Right renal pelvis (tissue), 4 donors: ENCODE measurements around the gene JMJD1C. TPM values are rescaled to one million over a fixed set of nuclear protein-coding genes. Genes with fewer than 3 reads are reported as not detected.
"Not testable (repeated sequence)": the region's sequence is repeated elsewhere in the genome, so short reads cannot be mapped to it uniquely, and the experiment has no call there.

Experiments
- DNase-seq, 4 donors: peaks; one replicate each; pipeline ENCODE4 v3.0.0-alpha.2; 2013; ENCODE audit warnings: low read depth in 4 of 4, low spot score in 3 of 4, missing footprints in 1 of 4
- polyA plus RNA-seq, 4 donors: library from polyadenylated mRNA; unstranded; fragments of 120-200 nt; gene quantifications; one replicate each; pipeline ENCODE4 v1.2.1, GENCODE V29; 2013; ENCODE audit not compliant: insufficient read length in 4 of 4

JMJD1C gene
- polyA plus RNA-seq, 4 donors: 88.4 to 115 (median 112) TPM

DNA sequence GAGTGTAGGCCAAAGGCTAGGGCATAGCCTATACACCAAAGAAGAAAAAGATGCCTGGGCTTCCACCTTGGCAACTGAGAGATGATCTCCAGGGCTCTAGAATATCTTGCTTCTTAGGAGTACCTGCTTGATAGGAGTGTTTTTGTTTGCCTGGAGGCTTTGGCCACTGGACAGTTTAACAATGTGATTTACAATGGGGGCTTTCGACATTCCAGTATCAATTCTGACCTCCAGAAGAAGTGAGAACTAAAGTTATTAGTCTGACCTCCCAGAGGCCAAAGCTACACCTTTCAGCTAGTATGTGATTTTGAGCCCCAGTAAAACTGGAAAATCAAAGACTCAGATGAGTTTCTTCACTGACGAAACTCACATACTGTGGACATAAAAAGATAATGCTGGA, 96.1 kb downstream of the JMJD1C start:
- no peak for DNase-seq

- DNase-seq: no peak
Observed at GRCh38 chr10:63368365-63368764, 97.4 kb downstream of the JMJD1C start.

DNA sequence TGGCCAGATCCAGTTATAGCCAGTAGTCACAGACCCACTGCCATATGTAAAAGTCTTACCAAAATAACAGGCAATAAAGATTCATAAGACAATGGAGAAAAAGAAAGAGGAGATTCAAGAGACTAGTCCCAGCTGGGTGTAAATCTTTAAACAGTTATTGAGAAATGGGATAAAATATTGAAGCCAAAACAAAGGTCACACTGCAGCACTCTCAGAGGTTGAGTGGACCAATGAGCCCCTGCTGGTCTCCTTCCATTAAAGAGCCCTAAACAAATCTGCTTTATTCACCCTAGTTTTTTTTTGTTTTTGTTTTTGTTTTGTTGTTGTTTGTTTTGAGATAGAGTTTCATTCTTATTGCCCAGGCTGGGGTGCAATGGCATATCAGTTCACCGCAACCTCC, 98.8 kb downstream of the JMJD1C start:
- DNase-seq: no peak

GRCh38 chr10:63365976-63366765, 99.6 kb downstream of the JMJD1C start:
- no peak for DNase-seq

DNA sequence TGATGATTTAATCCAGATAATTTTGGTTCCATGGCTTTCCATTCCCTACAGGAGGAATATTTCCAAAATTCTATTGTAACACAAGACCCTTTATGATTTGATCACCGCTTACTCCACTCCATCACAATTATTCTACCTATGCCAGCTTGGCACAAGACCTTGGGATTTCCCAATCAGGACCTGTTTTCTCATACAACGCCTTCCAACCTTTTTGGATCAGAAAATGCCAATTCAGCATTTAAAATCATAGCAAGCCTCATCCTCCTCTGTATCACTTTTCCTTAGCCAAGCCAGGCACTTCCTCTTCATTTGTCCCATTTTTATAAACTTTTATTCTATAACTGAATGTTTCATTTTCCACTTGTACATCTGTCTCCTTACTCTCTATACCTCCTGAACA, 100.9 kb downstream of the JMJD1C start:
- DNase-seq: no peak

- DNase-seq: no peak
Observed at GRCh38 chr10:63363951-63364350, 101.8 kb downstream of the JMJD1C start.

GRCh38 chr10:63355682-63356081, 110.1 kb downstream of the JMJD1C start:
- DNase-seq: no peak

DNA sequence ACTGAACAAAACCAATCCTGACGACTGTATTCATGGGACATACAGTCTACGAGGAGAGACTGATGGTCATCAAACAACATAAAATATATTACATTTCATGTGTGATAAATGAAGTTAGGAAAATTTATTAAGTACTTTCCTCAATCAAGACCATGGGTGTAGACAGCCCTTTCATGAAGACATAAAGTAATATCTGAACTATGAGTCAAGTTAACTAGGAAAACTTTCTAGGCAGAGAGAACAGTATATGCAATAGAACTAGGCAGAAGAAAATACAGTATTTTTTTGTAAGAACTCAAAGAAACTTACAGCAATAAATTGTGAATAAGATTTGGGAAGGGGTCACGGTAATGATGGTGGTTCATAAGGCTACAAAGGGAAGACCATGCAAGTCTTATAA, 112.8 kb downstream of the JMJD1C start:
- DNase-seq: no peak

- no peak for DNase-seq
Observed at GRCh38 chr10:63348245-63348850, 117.4 kb downstream of the JMJD1C start.

DNA sequence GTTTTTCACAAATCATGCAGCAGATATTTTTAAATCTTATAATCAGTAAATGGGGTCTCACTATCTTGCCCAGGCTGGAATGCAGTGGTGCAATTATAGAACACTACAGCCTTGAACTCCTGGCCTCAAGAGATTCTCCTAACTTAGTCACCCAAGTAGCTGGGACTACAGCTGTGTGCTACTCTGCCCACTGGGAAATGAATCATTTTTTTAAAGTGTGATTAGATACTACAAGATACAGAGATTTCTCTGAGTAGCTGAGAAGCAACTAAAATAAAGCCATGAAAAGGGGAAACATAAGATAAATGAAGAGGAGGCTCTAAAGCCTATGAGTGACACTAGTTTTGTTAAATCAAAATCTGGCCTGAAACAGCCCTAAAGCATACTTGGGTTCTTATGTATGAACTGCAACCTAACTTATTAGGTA, 119.7 kb downstream of the JMJD1C start:
- no peak for DNase-seq

DNA sequence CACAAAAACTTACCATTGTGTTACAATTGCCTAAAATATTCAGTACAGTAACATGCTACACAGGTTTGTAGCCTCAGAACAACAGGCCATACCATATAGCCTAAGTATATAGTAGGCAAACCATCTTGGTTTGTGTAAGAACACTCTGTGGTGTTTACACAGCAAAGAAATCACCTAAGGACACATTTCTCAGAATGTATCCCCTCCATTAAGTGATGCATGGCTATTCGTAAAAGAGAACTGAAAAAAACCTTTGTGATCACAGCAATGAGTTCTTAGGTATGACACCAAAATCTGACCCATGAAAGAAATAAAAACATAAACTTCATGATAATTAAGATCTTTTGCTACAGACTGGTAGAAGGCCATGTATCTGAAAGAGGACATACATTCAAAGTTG, 121.5 kb downstream of the JMJD1C start:
- DNase-seq: no peak

GRCh38 chr10:63343476-63343875, 122.3 kb downstream of the JMJD1C start:
- no peak for DNase-seq

DNA sequence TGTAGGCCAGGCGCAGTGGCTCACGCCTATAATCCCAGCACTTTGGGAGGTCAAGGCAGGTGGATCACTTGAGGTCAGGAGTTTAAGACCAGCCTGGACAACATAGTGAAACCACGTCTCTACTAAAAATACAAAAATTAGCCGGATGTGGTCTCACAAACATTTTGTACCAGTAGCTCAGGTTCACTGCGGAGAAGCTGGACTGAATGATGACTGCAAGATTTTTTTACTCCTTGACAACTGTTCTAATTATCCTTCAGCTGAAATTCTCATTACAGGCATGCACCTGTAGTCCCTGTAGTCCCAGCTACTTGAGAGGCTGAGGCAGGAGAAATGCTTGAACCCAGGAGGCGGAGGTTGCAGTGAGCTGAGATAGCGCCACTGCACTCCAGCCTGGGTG, 126.1 kb downstream of the JMJD1C start:
- DNase-seq: not testable (repeated sequence)

GRCh38 chr10:63337455-63338251, 128.1 kb downstream of the JMJD1C start:
- no peak for DNase-seq

GRCh38 chr10:63331586-63331985, 134.2 kb downstream of the JMJD1C start:
- DNase-seq: no peak

DNA sequence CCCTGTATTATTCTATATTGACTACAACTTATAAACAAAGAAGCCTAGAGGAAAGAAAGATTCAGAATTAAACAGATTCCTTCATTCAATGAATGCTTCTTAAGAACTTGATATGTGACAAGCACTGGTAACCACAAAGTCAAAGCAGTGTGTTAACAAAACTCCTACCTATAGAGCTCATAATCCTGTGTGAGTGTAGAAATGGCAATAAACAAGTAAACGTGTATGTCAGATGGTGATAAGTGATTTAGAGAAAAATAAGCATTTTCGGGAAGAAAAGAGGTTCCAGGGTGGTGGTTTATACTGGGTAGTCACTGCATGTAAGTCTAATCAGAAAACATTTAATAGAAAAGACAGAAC, 141.3 kb downstream of the JMJD1C start:
- no peak for DNase-seq

- DNase-seq: no peak
Observed at GRCh38 chr10:63323701-63324494, 141.9 kb downstream of the JMJD1C start.

DNA sequence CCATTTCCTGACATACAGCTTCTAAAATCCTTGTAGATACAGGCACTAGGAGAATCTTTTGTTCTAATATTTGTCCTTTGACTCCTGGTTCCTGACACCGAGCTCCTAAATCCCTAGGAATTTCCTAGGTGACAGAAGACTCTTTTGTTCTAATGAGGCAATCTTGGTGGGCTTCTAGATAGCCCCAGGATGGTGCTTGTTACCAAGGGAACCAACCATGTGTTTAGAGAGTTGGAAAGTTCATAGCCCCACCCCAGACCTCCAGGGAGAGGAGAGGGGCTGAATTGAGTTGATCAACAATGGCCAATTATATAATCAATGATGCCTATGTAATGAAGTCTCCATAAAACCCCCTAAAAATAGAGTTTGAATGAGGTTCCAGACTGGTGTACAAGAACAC, 145.1 kb downstream of the JMJD1C start:
- no peak for DNase-seq

GRCh38 chr10:63319231-63319630, 146.5 kb downstream of the JMJD1C start:
- no peak for DNase-seq

- DNase-seq: no peak
Observed at GRCh38 chr10:63318491-63318890, 147.3 kb downstream of the JMJD1C start.

GRCh38 chr10:63314020-63314419, 151.8 kb downstream of the JMJD1C start:
- no peak for DNase-seq
